GM12873 (cell line): ENCODE data around the gene EIF4E.

Experiments used
- CTCF ChIP-seq: IDR thresholded peaks from 2 replicates; pipeline ENCODE4 v1.5.1; 2012; ENCODE audit warnings: low read depth, mild to moderate bottlenecking, moderate library complexity, low read length, control low read depth; ENCODE audit not compliant: insufficient read depth; ENCODE audit errors: missing control alignments

EIF4E gene

GRCh38 chr4:98908182-98908581, 20.8 kb downstream of the EIF4E start:
- no peak for TF ChIP-seq CTCF

GRCh38 chr4:98905839-98906238, 23.1 kb downstream of the EIF4E start:
- TF ChIP-seq CTCF, result no peak

- no peak for TF ChIP-seq CTCF
Measured at GRCh38 chr4:98905297-98905696, 23.6 kb downstream of the EIF4E start.

GRCh38 chr4:98903963-98904362, 25.0 kb downstream of the EIF4E start:
- no peak for TF ChIP-seq CTCF

- no peak for TF ChIP-seq CTCF
Measured at GRCh38 chr4:98903561-98903960, 25.4 kb downstream of the EIF4E start.

GRCh38 chr4:98899277-98899676, 29.7 kb downstream of the EIF4E start:
- TF ChIP-seq CTCF, result no peak

GRCh38 chr4:98891478-98892337, 37.2 kb downstream of the EIF4E start:
- TF ChIP-seq CTCF, result no peak
